Activated CD8-positive, alpha-beta memory T cell treated with anti-CD3 and anti-CD28 coated beads, Interleukin-2, amount 50 U/mL, for 24 hours (primary cell): Measurements from ENCODE around the gene PIK3AP1.
"Not testable (repeated sequence)": the region's sequence is repeated elsewhere in the genome, so short reads cannot be mapped to it uniquely, and the experiment has no call there.

Source experiments
- DNase-seq: peaks from one replicate; pipeline ENCODE4 v3.0.0-alpha.2; 2020; ENCODE audit errors: extremely low read depth

PIK3AP1 gene, protein sequence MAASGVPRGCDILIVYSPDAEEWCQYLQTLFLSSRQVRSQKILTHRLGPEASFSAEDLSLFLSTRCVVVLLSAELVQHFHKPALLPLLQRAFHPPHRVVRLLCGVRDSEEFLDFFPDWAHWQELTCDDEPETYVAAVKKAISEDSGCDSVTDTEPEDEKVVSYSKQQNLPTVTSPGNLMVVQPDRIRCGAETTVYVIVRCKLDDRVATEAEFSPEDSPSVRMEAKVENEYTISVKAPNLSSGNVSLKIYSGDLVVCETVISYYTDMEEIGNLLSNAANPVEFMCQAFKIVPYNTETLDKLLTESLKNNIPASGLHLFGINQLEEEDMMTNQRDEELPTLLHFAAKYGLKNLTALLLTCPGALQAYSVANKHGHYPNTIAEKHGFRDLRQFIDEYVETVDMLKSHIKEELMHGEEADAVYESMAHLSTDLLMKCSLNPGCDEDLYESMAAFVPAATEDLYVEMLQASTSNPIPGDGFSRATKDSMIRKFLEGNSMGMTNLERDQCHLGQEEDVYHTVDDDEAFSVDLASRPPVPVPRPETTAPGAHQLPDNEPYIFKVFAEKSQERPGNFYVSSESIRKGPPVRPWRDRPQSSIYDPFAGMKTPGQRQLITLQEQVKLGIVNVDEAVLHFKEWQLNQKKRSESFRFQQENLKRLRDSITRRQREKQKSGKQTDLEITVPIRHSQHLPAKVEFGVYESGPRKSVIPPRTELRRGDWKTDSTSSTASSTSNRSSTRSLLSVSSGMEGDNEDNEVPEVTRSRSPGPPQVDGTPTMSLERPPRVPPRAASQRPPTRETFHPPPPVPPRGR

DNA sequence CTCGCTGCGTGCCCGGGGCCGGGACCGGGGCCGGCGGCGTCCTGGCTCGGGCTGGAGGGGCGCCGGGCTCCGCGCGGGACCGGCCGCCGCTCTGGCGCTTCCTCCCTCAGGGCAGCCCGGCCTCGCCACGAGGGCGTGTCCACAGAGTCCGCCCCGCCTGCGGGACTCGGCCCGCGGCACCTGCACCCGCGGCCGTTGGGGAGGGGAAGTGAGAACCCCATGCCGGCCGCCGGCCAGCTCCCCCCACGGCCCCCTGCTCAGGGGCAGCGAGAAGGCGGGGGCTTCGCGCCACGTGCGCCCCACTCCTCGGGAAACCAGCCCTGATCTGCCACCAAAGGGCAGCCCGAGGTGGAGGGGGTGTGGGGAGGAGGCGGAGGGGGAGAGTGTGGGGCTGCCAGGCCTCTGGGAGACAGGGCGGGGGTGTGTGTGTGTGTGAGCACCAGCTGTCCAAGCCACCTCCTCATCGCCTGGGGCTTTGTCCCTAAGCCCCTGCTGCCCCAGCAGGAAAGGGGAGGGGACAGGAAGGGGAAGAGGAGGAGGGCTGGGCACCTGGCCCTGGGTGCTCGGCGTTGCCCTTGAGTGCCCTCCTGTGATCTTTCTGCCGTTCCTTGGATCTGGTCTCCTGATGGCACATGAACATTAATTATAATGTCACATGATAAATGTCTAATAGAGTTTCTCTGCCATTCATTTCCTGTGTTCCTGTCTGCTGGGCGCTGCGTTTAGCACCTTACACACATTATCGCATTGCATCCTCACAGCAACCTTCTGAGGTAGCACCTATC, at the start of gene PIK3AP1:
Gene PIK3AP1 (minus strand): TSS at position 93 of the 785 bp plus-strand sequence. CDS start 120 bp downstream, outside the sequence.
- peak; percentile 1 for DNase-seq

DNA sequence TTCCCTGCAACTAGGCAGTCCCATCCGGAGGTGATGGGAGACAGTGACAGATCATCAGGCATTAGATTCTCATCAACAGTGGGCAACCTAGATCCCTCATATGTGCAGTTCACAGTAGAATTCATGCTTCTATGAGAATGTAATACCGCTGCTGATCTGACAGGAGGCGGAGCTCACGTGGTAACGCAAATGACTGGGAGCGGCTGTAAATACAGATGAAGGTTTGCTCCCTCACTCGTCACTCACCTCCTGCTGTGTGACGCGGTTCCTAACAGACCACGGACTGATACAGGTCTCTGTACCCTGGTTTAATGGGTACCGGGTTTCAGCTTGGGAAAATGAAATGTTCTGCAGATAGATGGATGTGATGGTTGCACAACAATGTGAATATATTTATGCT, 47.8 kb upstream of the PIK3AP1 start:
- DNase-seq = no peak

DNA sequence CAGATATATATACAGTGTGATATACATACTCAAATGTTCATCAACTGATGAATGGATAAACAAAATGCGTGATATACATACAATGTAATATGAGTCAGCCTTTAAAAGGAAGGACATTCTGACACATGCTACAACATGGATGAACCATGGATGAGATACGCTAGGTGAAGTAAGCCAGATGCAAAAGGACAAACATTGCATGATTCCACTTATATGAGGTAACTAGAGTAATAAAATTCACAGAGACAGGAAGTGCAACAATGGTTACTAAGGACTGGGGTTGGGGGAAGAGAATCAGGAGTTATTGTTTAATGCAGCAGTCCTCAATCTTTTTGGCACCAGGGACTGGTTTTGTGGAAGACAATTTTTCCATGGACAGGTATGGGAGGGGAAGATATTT, 47.3 kb upstream of the PIK3AP1 start:
- DNase-seq = no peak

DNA sequence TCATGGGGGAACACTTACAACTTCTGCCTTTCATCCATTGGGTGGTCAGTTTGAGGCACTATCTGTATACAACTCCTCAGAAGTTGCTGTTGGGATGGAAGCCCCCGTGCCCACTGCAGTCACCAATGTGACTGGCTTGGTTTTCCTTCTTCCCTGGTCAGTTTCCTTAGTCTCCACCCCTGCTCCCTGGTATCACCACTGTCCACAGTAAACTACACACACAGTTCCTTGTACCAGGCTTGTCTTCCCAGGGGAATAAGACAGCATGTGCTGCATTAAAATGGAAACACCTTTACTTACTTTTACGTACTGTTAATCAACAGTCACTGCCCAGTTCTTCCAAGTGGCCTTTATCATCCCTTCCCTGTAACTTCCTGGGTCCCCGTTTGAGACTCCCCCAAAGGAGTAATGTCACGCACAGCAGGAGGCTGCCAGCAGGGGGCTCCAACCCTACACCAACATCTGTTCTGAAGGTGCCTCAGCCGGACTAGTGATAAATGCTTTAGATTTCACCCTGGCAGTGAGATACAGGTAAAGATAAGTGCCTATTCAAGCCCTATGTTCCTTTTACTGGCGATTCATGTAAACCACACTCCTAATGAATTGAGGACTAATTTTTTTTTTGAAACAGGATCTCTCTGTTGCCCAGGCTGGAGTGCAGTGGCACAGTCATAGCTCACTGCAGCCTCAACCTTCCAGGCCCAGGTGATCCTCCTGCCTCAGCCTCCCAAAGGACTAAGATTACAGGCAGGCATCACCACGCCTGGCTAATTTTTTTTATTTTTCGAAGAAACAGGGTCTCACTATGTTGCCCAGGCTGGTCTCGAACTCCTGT, 45.3 kb upstream of the PIK3AP1 start:
- peak; percentile 48 for DNase-seq

DNA sequence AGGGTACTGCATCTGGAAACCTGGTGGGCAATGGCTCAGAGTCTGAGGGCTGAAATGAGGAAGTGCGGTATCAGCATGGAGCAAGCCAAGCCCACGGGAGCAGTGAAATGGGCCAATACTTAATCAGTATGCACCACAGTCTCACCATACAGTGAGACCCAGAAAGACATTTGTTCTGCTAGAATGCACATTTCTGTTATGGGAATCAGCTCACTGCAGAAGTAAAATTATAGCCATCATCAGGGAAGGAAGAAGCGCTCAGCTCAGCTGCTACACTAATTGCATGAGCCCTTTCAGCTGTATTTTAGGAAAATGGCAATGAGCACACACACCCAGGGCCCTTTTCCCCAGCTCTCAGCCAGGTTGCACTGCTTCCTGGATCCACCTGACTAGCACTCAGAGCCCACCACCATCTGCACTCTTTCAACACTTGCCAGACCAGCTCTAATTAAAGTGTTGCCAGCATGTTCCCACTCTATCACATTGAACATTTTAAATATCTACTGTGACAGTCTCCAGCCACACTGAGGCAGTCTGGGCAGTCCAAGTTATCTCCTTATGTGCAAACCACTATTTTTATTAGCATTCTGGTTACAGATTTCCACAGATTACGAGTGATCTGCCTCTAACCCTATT, 44.2 kb upstream of the PIK3AP1 start:
- no peak for DNase-seq

DNA sequence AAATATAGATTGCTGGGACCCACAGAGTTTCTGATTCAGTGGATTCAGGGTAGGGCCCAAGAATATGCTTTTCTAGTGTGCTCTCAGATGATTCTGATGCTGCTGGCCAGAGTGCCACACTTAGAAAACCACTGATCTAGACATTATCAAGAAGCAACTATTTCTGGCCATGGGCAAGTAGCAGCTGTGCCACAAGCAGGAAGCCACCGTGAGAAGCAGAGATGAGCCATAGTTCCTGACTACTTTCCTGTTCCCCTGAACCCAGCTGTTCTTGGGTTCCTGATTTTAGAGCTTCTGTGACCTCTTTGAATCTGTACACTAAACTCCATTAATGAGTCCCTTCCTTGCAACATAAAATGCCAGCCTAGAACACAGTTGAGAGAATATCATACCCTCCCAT, 38.1 kb upstream of the PIK3AP1 start:
- DNase-seq = no peak

DNA sequence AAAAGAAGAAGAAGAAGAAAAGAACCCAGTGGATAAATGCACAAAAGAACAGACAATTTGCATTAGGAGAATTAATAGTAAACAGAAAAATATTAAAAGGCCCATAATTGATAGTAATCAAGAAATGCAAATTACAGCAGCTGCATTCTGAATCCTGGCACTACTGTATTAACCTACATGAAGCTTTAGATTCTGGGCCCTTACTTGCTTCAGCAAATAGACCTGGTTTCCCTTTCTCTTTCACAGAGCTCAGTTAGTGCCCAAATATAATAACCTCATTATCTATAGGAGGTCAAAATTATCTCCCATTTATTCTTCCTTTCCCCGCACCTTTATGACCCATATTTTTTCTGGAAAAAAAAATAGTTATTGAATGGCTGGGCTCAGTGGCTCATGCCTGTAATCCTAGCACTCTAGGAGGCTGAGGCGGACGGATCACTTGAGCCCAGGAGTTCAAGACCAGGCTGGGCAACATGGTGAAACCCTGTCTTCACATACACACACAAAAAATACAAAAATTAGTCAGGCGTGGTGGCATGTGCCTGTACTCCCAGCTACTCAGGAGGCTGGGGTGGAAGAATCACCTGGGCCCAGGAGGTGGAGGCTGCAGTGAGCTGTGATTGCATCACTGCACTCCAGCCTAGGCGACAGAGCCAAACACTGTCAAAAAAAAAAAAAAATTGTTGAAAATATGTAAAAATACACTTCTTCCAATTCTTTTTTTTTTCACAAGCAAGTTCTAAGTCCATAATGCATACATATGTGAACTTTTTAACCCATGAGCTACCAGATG, 36.0 kb upstream of the PIK3AP1 start:
- no peak for DNase-seq

DNA sequence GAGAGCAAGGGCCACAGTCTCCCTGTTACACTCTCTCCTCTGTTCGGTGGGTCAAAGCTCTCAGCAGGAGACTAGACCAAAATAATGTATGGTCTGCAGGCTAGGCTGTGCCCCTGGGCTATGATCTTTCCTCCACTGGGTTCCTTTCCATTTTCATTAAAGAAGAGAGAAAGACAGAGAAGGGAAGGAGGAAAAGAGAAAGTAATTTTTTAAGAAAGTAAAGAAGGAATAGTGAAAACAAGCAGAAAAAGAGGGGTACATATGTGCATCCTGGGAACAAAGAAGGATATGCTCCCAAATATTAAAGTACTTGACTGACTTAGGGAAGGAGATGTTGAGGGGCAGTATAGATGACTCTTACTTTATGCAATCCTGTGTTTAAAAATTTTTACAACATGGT, 33.6 kb upstream of the PIK3AP1 start:
- DNase-seq = no peak

DNA sequence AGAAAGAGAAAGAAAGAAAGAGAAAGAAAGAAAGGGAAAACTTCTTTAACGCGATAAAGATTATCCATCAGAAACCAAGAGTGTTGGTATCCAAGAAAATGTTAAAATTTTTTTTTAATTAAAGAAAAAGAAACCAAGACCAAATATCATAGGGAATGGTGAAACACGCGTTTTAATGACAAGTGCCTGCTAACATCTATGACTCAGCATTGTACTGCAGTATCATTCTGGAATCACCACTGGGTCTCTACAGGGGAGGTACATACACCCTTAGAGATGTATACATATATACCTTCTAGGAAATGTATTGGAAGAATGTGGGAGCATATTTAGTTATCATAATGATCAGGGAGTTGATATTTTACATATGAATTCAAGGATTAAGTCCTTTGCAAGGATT, 32.1 kb upstream of the PIK3AP1 start:
- DNase-seq = no peak

DNA sequence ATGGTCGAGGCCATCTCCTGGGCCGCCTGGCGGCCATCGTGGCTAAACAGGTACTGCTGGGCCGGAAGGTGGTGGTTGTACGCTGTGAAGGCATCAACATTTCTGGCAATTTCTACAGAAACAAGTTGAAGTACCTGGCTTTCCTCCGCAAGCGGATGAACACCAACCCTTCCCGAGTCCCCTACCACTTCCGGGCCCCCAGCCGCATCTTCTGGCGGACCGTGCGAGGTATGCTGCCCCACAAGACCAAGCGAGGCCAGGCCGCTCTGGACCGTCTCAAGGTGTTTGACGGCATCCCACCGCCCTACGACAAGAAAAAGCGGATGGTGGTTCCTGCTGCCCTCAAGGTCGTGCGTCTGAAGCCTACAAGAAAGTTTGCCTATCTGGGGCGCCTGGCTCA, 30.0 kb upstream of the PIK3AP1 start:
- not testable (repeated sequence) for DNase-seq

DNA sequence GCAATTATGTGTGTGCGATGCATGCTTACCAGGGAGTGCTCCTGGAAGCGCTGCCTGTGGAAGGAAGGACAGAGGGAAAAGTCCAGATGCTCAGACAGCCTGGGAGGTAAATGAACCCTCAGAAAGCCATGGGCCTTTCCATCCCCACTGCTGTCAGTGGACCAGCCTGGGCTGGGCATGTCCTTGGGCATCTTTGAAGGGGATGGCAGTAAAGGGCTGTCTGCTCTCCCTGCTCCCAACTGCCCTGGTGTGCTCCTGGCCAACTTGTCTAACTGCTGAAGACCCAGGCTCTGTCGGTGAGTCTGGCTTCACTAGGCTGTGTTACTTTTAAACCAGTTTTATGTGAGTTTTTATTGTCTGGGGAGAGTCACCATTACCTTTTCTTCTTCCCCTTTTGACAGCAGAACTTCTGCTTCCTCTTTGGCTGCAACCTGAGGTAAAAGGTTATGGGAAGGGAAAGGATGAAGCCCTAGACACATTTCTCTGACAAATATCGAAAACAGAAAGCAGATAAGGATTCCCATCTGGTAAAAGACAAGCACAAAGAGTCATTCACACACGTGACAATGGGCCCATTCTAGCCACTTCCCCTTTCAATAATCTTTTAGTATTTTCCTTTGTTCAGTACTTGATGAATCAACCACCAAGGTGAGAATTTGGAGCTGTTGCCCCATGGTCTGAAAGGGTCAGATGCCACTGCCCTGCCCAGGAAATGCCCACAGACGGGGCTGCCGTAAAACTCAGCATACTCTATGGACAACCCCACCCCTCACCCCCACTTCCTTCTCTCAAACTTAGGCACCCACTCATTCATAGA, 27.6 kb upstream of the PIK3AP1 start:
- no peak for DNase-seq

DNA sequence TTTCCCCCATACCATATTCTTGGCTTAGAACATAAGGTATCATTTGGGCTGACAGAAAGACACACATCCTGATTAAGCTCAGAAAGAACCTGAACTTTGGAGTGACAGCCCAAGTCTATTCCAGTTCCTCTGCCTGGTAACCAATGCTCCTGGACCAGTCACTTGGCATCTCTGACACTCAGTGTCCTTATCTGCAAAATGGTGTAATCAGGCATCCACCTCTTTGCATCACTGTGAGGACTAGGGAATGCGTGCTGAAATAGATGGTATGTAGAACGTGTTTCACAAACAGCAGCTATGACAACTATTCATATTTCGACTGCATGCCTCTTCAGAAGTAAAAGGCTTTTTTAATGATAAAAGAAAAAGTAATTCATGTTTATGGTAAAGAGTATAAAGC, 26.2 kb upstream of the PIK3AP1 start:
- no peak for DNase-seq

DNA sequence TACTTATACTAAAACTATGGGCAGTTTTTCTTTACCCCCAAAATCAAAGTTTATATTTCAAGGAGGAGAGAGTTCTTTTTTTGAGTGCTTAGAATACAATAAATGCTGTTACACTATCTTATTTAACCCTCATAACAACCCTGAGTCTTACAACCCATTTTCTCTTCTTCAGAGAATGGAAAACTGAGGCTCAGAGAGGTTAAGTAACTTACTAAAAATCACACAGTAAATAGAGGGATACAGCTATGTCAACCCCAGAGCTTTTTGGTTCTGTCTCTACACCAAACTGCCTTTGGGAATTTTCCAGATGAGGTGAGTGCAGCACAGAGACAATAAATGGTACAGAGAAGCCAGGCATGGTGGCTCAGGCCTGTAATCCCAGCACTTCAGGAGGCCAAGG, 25.6 kb upstream of the PIK3AP1 start:
- no peak for DNase-seq

DNA sequence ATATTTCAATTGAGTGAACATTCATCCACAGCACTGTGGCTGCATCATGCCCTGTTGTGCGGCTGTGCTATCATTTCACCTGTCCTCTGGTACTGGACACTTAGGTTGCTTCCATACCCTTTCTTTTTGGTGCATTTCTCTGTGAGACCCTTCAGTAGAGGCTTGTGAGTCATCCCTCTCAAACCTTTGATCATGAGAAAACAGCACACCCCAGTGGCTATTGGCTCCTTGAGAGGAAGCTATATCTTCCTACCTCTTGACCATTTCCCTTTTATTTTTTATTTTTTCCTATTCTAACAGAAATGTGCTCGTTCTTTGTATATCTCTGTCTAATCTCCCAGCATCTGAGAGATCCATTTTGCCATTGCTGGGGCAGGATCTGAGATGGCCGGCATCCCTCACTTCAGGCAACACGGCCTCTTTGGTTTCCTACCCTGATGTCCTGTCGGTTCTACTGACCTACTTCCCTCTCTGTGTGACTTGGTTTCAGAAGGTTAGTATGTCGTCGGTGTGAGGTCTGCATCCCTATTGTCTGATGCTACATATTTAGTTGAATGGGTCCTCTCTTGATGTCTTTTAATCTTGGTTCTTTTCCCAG, 23.8 kb upstream of the PIK3AP1 start:
- no peak for DNase-seq

DNA sequence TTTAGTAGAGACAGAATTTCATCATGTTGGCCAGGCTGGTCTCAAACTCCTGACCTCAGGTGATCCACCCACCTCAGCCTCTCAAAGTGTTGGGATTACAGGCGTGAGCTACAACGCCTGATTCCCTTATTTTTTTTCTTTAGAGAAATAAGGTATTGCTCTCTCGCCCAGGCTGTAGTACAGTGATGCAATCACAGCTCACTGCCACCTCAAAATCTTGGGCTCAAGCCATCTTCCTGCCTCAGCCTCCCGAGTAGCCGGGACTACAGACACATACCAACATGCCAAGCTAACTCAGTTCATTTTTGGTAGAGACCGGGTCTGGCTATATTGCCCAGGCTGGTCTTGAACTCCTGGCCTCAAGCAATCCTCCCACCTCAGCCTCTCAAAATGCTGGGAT, 21.2 kb upstream of the PIK3AP1 start:
- DNase-seq = not testable (repeated sequence)

DNA sequence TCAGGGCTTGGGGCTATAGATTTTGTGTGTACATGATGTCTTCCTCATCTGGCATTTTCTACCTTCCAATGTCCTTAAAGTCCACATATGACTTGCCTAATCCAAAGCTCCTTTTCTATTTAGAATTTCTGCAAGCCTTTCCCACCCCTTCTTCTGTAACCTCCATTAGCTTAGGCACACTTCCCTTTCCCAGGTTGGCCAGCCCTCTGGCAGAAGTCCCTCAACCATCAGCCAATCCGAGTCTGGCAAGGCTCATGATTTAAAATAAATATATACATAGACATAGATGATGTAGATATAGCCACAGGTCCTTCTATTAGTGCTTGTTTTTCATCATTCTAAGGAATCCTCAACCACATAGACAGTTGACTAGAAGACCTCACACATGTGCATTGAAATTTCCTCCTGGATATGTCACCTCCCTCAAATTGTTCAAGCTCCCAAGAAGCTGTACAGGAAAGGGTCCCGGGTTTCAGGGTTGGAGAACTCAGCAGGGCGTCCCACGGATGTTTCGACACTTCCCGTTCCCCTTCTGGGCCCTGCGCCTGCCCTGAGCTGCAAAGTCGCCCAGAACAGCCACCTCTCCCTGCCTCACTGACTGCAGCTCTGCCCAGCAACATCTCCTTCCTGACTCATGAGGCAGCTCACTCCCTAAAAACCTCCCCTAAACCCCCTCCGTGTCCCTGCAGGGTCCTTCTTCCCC, 20.4 kb upstream of the PIK3AP1 start:
- no peak for DNase-seq

DNA sequence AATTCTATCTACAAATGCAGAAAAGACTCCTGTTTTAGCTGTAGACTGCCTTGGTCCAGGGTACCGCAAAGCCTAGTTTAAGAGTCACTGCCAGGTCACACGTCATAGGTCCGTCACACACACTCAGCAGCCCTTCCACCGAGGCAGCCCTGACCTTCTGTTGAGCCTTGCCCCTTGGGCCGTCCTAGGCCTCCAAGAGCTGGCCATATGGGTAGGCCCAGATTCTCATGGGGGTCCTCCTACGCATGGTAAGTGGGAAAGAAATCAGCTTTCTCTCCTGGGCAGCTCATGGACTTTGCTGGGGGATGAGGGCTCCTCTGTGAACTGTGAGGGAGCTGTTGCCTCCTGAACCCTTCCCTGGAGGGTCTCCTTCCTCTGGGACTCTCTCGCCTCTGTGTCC, 19.8 kb upstream of the PIK3AP1 start:
- no peak for DNase-seq

DNA sequence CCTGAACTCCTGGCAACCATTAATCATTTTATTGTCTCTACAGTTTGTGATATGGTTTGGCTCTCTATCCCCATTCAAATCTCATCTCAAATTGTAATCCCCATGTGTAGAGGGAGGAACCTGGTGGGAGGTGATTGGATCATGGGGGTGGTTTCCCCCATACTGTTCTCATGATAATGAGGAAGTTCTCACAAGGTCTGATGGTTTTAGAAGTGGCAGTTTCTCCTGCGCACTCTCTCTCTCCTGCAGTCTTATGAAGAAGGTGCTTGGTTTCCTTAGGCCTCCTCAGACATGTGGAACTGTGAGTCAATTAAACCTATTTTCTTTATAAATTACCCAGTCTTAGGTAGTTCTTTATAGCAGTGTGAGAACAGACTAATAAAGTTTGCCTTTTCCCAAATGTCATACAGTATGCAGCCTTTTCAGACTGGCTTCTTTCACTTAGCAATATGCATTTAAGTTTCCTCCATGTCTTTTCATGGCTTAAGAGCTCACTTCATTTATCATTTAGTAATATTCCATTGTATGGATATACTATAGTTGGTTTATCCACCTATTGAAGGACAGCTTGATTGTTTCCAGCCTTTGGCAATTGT, 17.1 kb upstream of the PIK3AP1 start:
- DNase-seq = not testable (repeated sequence)
